Right ventricle myocardium inferior (tissue), 1 donor: Measurements from ENCODE around the gene BTN1A1. TPM values are rescaled to one million over a fixed set of nuclear protein-coding genes. Genes with fewer than 3 reads are reported as not detected.

ENCODE experiments used
- ATAC-seq: fragments of 200-7000 bp; cut with Tn5 transposase; one replicate; pipeline ENCODE4 v1.9.1; 2020; ENCODE audit warnings: mild to moderate bottlenecking, moderate library complexity
- DNase-seq: peaks from one replicate; pipeline ENCODE4 v3.0.0; 2021; ENCODE audit errors: missing footprints
- intact Hi-C: fragments of 100-400 bp; cut with DNase I; formaldehyde crosslinking; loops from one replicate; pipeline ENCODE4 v1.11.0; 2022
- total RNA-seq: library from RNA; stranded (reverse); fragmentation: NEBNext Ultra II Directional; extraction: Animal tissue kit (Norgen Biotek cat#: 25700); gene quantifications from one replicate; pipeline ENCODE4 v1.2.1, GENCODE V29; 2021
- donor health status: DM: no; HTN: yes; CAD: no; lungs with severe emphysema.

Gene BTN1A1
- total RNA-seq, 1 donor from 2014 or later, result not detected

DNA sequence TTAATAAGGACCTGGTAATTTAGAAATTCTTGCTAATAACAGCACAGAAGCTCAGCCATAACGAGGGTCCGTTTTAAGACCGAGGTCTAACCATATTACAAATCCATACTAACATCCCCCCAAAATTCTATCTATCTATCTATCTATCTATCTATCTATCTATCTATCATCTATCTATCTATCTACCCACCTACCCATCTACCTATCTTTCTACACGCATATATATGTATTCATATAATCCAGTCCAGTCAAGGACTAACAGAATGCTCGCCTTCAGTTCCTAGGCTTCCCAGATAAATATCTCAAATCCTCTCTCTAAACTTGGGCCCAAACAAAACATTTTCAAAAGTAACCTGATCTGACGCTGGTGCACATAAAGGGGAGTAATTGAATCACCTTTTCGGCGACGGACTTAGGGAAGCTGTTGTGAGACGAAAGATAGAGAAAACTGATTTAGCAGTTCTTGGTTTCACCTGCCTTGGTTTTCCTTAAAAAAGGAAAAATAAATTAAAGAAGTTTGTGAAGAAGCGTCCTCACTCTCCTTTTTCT, 52.6 kb downstream of the BTN1A1 start:
- intact Hi-C loops, result loop anchor here (1.0 kb wide), 2 partner anchors 14 to 31 kb away; partner anchors contain the start of gene HMGN4
- ATAC-seq (no peak), DNase-seq (no peak)

DNA sequence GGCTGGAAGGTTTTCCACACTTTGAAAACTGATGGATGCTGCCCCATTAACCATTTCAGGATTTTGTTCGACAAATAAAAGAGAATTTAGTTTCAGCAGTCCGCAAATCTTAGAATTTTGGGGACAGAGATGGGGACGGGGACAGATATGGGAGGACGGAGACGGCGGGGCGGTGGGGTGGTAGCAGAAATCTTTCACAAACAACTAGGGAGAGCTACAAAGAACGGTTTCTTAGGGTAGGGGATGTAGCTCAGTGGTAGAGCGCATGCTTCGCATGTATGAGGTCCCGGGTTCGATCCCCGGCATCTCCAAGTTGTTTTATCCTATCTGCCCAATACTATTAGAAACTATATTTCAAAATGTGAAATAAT, 53.1 kb downstream of the BTN1A1 start:
- peak; percentile 82 for ATAC-seq
- DNase-seq, result no peak
- intact Hi-C loops, result loop anchor here (1.0 kb wide), 2 partner anchors 15 to 32 kb away; partner anchors contain the start of gene HMGN4

DNA sequence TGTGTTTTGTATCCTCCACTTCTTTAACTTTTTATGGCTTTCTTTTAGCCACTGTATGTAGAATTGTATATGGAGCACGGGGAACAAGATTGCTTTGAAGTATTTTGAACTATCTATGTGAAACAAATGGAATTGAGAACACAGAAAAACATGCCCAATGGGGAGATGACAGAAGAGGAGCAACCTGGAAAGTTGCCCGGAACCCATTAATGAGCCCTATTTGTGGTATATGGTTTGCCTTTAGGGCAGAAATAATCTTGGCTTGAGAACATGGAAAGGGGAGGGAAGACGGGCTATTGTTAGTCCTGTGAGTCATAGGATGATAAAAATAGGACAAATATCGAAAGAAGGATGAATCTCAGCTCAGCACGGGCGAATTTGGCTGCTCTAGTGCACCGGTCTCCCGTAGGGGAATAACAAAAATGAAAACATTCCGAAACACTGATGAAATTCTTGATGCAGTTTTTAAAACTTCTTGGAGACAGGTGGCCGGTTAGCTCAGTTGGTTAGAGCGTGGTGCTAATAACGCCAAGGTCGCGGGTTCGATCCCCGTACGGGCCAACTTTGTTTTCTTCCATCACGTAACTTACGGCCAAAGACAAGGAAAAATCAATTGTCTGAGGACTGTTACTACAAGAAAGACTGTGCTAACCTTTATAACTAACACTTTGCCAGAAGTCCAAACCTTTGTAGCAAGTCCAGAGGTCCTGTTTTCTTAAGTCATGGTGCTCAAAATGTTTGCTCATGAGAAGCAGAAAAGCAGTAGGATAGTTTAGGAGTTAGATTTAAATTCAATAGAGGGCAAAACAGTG, 53.7 kb downstream of the BTN1A1 start:
- DNase-seq, result peak; percentile 80
- peak; percentile 83 for ATAC-seq
- intact Hi-C loops, result loop anchor here (1.0 kb wide), 3 partner anchors 14 to 33 kb away; partner anchors contain the start of gene HMGN4

DNA sequence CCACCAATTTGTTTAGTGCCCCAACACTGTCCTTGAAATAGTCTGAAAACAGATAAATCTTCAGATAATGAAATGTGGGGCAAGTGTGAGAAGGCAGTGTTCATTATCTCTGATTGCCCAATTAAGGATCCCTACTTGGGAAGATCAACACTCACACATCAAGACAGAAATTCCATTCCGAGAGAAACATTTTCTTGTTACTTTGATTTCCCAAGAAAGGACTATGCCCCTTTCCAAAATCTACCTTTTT, 54.3 kb downstream of the BTN1A1 start:
- ATAC-seq (no peak), DNase-seq (no peak)
- intact Hi-C loops, result loop anchor here (1.0 kb wide), 1 partner anchor 14 kb away; no protein-coding TSS in a partner anchor

DNA sequence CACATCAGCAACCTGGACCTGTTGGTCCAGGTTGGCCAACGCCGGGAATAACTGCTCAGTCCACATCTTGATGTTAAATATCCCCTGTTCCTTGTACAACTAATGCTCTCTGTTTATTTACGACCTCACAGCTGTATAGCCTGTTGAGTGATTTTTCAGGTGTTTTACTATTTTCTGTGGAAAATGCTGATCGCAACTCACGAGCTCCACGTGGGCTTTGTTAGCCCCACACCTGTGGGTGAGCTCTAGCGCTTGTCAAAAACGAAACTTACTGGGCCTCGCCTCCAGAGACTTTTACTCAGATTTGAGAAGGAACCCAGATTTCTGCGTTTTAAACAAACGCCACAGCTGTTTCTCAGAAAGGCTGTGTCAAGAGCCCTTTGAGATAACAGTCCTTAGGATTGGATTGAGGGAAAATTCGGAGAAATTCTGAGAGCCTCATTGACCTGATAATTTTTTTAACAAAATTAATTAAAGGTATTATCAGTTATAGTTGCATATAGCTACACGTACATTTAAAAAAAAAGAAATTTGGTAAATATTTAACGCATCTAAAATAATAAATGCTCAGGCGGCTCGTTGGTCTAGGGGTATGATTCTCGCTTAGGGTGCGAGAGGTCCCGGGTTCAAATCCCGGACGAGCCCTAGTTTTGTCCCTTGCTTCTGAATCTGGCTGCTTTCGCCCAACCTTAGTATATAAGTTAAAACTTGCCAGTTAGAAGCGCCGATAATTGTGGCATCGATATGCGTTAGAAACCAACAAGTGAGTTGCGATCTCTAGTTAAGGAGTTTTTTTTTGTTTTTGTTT, 54.8 kb downstream of the BTN1A1 start:
- intact Hi-C loops, result loop anchor here (1.0 kb wide), 1 partner anchor 13 kb away; no protein-coding TSS in a partner anchor
- ATAC-seq, result peak; percentile 24
- no peak for DNase-seq

DNA sequence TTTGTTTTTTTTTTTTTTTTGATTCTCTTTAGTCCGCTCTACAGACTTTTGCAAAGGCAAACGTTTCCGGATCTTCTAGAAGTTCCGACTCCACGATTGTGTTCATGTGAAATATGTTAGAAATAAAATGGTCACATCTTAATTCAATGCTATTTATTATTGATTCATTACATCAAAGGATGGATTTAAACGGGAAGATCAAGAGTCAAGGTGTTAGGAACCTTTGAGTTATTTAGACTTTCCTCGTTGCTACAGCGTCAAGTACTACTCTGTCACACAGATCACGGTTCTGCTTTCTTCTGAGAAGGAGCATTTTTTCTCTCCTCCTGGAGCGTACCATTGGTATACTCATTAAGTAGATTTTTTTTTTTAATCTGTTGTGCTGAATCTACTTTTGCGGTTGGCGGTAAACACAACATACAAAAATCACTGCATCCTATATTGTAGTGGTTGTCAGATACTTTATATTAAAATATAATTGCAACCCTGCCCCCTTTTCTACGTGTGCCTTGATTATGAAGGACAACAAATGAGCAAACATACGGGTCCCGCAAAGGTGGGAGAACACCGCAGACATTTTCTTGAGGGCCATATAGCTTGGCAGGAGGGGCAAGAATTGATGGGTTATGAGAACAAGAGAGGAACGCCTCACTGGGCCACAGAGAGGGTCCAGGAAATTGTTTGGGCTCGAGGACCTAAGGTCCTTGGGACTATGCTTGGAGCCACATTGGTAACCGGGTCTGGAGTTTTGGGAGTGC, 55.6 kb downstream of the BTN1A1 start:
- intact Hi-C loops, result no loop called here
- no peak for ATAC-seq
- no peak for DNase-seq

DNA sequence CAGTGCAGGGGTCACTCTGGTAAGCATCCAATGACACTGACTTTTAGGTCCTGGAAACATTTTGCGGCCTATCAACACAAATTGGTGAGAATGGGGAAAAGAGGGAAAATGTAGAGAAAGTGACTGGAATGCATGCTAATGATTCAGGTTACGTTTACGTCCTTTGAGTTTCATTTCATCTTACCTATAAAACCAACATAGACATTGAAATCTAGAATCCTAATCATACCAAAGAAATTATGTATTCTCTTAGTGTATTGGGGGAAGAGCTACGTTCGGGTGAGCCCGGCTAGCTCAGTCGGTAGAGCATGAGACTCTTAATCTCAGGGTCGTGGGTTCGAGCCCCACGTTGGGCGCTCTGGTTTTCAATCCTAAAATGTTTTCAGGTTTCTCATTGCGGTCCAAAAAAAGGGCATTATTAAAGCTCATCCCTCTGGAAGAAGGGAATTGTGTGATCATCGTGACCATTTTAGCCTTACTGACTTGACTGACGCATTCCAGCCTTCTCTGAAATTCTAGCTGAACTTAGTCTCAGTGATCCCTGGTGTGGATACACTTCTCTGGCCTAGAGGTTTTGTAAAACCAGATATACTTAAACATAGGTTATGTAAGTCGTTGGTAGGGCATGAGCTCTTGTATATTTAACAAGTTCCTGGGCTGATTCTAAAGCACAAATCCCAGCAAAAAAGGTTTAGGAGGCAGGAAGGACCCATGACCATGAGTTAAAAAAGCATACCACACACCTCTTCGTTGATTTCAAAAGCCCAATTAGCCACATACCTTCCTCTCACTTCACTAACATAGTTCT, 56.4 kb downstream of the BTN1A1 start:
- intact Hi-C loops, result no loop called here
- ATAC-seq (peak; percentile 8), DNase-seq (no peak)

Other genes with a start within 250 kb of the BTN1A1 start
- 17.0 TPM for gene BTN3A2, start 135.1 kb upstream of the BTN1A1 start, total RNA-seq
- 6.0 TPM for gene BTN2A2, start 117.2 kb upstream of the BTN1A1 start, total RNA-seq
- gene BTN3A1, start 98.0 kb upstream of the BTN1A1 start, total RNA-seq, result 11.2 TPM
- gene BTN3A3, start 59.8 kb upstream of the BTN1A1 start, total RNA-seq, result 9.4 TPM
- 14.5 TPM for gene BTN2A1, start 42.3 kb upstream of the BTN1A1 start, total RNA-seq
- gene HMGN4, start 38.1 kb downstream of the BTN1A1 start, total RNA-seq, result 29.0 TPM
- gene ABT1, start 96.7 kb downstream of the BTN1A1 start, total RNA-seq, result 7.6 TPM
- 14.2 TPM for gene ZNF322, start 159.4 kb downstream of the BTN1A1 start, total RNA-seq